Adipocyte (in vitro differentiated cells): ENCODE data around the gene ARHGAP10.
A peak's percentile ranks its signal among the peaks of the same experiment; 100 is the strongest.

Experiments used
- DNase-seq: peaks from one replicate; pipeline ENCODE4 v3.0.0-alpha.2; 2015; ENCODE audit warnings: low read depth
- H3K27me3 ChIP-seq: replicated peaks from 2 replicates; pipeline ENCODE4 v1.7.0; 2013; ENCODE audit warnings: mild to moderate bottlenecking, low read length, moderate library complexity; ENCODE audit not compliant: control insufficient read depth, insufficient read depth
- H3K36me3 ChIP-seq: 2 replicates; pipeline ENCODE4 v1.7.0; 2013; ENCODE audit warnings: low read length, mild to moderate bottlenecking, moderate library complexity; ENCODE audit not compliant: control insufficient read depth, insufficient read depth, severe bottlenecking
- H3K4me1 ChIP-seq: 2 replicates; pipeline ENCODE4 v1.7.0; 2013; ENCODE audit warnings: mild to moderate bottlenecking, low read length, moderate library complexity; ENCODE audit not compliant: control insufficient read depth, insufficient read depth
- H3K4me3 ChIP-seq: 2 replicates; pipeline ENCODE4 v1.7.0; 2013; ENCODE audit warnings: mild to moderate bottlenecking, low read length, moderate library complexity
- H3K9ac ChIP-seq: 2 replicates; pipeline ENCODE4 v1.7.0; 2013; ENCODE audit warnings: mild to moderate bottlenecking, low read length, moderate library complexity
- H3K9me3 ChIP-seq: 2 replicates; pipeline ENCODE4 v1.7.0; 2013; ENCODE audit warnings: mild to moderate bottlenecking, low read length, moderate library complexity; ENCODE audit not compliant: control insufficient read depth

Gene ARHGAP10

GRCh38 chr4:147731580-147732517, at the start of gene ARHGAP10:
TSS of gene ARHGAP10 (plus strand) at chr4:147732088. CDS start at chr4:147732302, 214 bp downstream.
- peak within 1 kb of the TSS; percentile 95 for H3K9ac ChIP-seq
- no peaks in the 10 kb centered on the region for H3K27me3 ChIP-seq
- peak within 1 kb of the TSS; percentile 90 for H3K4me3 ChIP-seq
- H3K9me3 ChIP-seq: no peaks in the 10 kb centered on the region
- peaks cover 42% of the 10 kb centered on the region for H3K4me1 ChIP-seq
- H3K36me3 ChIP-seq: no peaks in the 10 kb centered on the region
- peak; percentile 93 for DNase-seq

- no peaks in the 10 kb centered on the region for H3K27me3 ChIP-seq
- peak; percentile 43 for DNase-seq
- peaks cover 11% of the 10 kb centered on the region for H3K36me3 ChIP-seq
- no peaks in the 10 kb centered on the region for H3K9me3 ChIP-seq
- peak overlapping the region; percentile 92 for H3K4me3 ChIP-seq
- peak overlapping the region; percentile 97 for H3K9ac ChIP-seq
- peaks cover 13% of the 10 kb centered on the region for H3K4me1 ChIP-seq
Observed at GRCh38 chr4:147682755-147683154, 49.1 kb upstream of the ARHGAP10 start.

- Histone ChIP-seq H3K4me3 (peak overlapping the region; percentile 92), H3K9me3 (no peaks in the 10 kb centered on the region), H3K27me3 (no peaks in the 10 kb centered on the region), H3K9ac (peak overlapping the region; percentile 97), H3K4me1 (peaks cover 10% of the 10 kb centered on the region), H3K36me3 (peaks cover 11% of the 10 kb centered on the region)
- peak; percentile 68 for DNase-seq
Observed at GRCh38 chr4:147683188-147683591, 48.7 kb upstream of the ARHGAP10 start.

- peak; percentile 95 for DNase-seq
- Histone ChIP-seq H3K4me3 (peak within 1 kb of the TSS; percentile 92), H3K9me3 (no peaks in the 10 kb centered on the region), H3K36me3 (peaks cover 5% of the 10 kb centered on the region), H3K27me3 (no peaks in the 10 kb centered on the region), H3K4me1 (peaks cover 8% of the 10 kb centered on the region), H3K9ac (peak within 1 kb of the TSS; percentile 97)
Observed at GRCh38 chr4:147683717-147684700, 47.9 kb upstream of the ARHGAP10 start, which contains the start of gene PRMT9. TSS of gene PRMT9 (minus strand) at chr4:147684163. CDS start at chr4:147683987, 176 bp downstream.

GRCh38 chr4:147689067-147689466, 42.8 kb upstream of the ARHGAP10 start:
- H3K9me3 ChIP-seq: no peaks in the 10 kb centered on the region
- no peak overlapping the region for H3K4me3 ChIP-seq
- H3K4me1 ChIP-seq: no peaks in the 10 kb centered on the region
- no peaks in the 10 kb centered on the region for H3K27me3 ChIP-seq
- H3K36me3 ChIP-seq: no peaks in the 10 kb centered on the region
- DNase-seq: no peak
- H3K9ac ChIP-seq: no peak overlapping the region

GRCh38 chr4:147691820-147692219, 40.1 kb upstream of the ARHGAP10 start:
- H3K9me3 ChIP-seq: no peaks in the 10 kb centered on the region
- no peaks in the 10 kb centered on the region for H3K27me3 ChIP-seq
- no peaks in the 10 kb centered on the region for H3K36me3 ChIP-seq
- H3K9ac ChIP-seq: no peak overlapping the region
- no peaks in the 10 kb centered on the region for H3K4me1 ChIP-seq
- DNase-seq: no peak
- no peak overlapping the region for H3K4me3 ChIP-seq

GRCh38 chr4:147693218-147693617, 38.7 kb upstream of the ARHGAP10 start:
- no peaks in the 10 kb centered on the region for H3K4me1 ChIP-seq
- no peaks in the 10 kb centered on the region for H3K36me3 ChIP-seq
- H3K27me3 ChIP-seq: no peaks in the 10 kb centered on the region
- H3K9ac ChIP-seq: no peak overlapping the region
- no peak overlapping the region for H3K4me3 ChIP-seq
- no peaks in the 10 kb centered on the region for H3K9me3 ChIP-seq
- no peak for DNase-seq

- no peaks in the 10 kb centered on the region for H3K27me3 ChIP-seq
- no peaks in the 10 kb centered on the region for H3K4me1 ChIP-seq
- no peaks in the 10 kb centered on the region for H3K36me3 ChIP-seq
- H3K9ac ChIP-seq: no peak overlapping the region
- H3K4me3 ChIP-seq: no peak overlapping the region
- peaks cover 5% of the 10 kb centered on the region for H3K9me3 ChIP-seq
- DNase-seq: no peak
Observed at GRCh38 chr4:147696866-147697265, 35.0 kb upstream of the ARHGAP10 start.

- no peak overlapping the region for H3K4me3 ChIP-seq
Observed at GRCh38 chr4:147704846-147705245, 27.0 kb upstream of the ARHGAP10 start.

GRCh38 chr4:147707892-147708672, 23.8 kb upstream of the ARHGAP10 start:
- H3K4me1 ChIP-seq: peaks cover 5% of the 10 kb centered on the region
- no peaks in the 10 kb centered on the region for H3K27me3 ChIP-seq
- H3K36me3 ChIP-seq: no peaks in the 10 kb centered on the region
- peak; percentile 81 for DNase-seq
- peak overlapping the region; percentile 35 for H3K4me3 ChIP-seq
- H3K9me3 ChIP-seq: no peaks in the 10 kb centered on the region
- H3K9ac ChIP-seq: peak overlapping the region; percentile 52

More at GRCh38 chr4:147704846-147705245, 27.0 kb upstream of the ARHGAP10 start:
- no peak for DNase-seq
- no peaks in the 10 kb centered on the region for H3K27me3 ChIP-seq
- H3K9me3 ChIP-seq: peaks cover 5% of the 10 kb centered on the region
- H3K4me1 ChIP-seq: peaks cover 4% of the 10 kb centered on the region
- no peak overlapping the region for H3K9ac ChIP-seq
- no peaks in the 10 kb centered on the region for H3K36me3 ChIP-seq
